Neural progenitor cell (in vitro differentiated cells): Measurements from ENCODE around the gene IFIT2.

Experiments
- CTCF ChIP-seq: fragments of 200-600 bp; sonication (generic); IDR thresholded peaks from 2 replicates; pipeline ENCODE4 v1.5.1; 2017; ENCODE audit warnings: antibody characterized with exemption, mild to moderate bottlenecking
- EZH2 ChIP-seq: fragments of 200-600 bp; sonication (generic); IDR thresholded peaks from 2 replicates; pipeline ENCODE4 v1.6.1; 2017; ENCODE audit warnings: antibody characterized with exemption, mild to moderate bottlenecking, moderate library complexity
- EZH2phosphoT487 ChIP-seq: fragments of 200-600 bp; sonication (generic); IDR thresholded peaks from 2 replicates; pipeline ENCODE4 v1.6.1; 2017; ENCODE audit warnings: antibody characterized with exemption

- TF ChIP-seq CTCF (no peak), EZH2 (no peak), EZH2phosphoT487 (no peak)
Measured at GRCh38 chr10:89341649-89342048, 39.8 kb downstream of the IFIT2 start.
